Spleen (tissue), 11 donors: Measurements from ENCODE around the gene CTBP1. TPM values are rescaled to one million over a fixed set of nuclear protein-coding genes. Genes with fewer than 3 reads are reported as not detected.

Experiments
- DNase-seq: peaks from one replicate; pipeline ENCODE4 v3.0.0-alpha.2; 2020
- H3K27ac ChIP-seq, 8 donors: fragments of 200-600 bp; sonication (generic) in 7 of 8; 1 replicate in 4 of 8; 2 replicates in 4 of 8; pipeline versions ENCODE4 v1.5.0 to v1.8.0; 2016 to 2021; ENCODE audit warnings: inconsistent platforms in 4 of 8, mild to moderate bottlenecking in 4 of 8, moderate library complexity in 1 of 8
- H3K27me3 ChIP-seq, 7 donors: fragments of 200-600 bp; sonication (generic) in 6 of 7; replicated peaks in 1 of 7; 1 replicate in 4 of 7; 2 replicates in 3 of 7; pipeline versions ENCODE4 v1.5.0 to v1.8.0; 2016 to 2021; ENCODE audit warnings: inconsistent platforms in 3 of 7, mild to moderate bottlenecking in 1 of 7
- H3K36me3 ChIP-seq, 6 donors: fragments of 200-600 bp; sonication (generic) in 5 of 6; 1 replicate in 4 of 6; 2 replicates in 2 of 6; pipeline versions ENCODE4 v1.5.0 to v1.8.0; 2016 to 2021; ENCODE audit warnings: inconsistent platforms in 2 of 6
- H3K4me1 ChIP-seq, 6 donors: fragments of 200-600 bp; sonication (generic) in 5 of 6; 1 replicate in 3 of 6; 2 replicates in 3 of 6; pipeline versions ENCODE4 v1.5.0 to v1.8.0; 2016 to 2021; ENCODE audit warnings: inconsistent platforms in 3 of 6
- H3K4me3 ChIP-seq, 8 donors: fragments of 200-600 bp; sonication (generic) in 7 of 8; 1 replicate in 4 of 8; 2 replicates in 4 of 8; pipeline versions ENCODE4 v1.5.0 to v1.8.0; 2016 to 2021; ENCODE audit warnings: inconsistent platforms in 4 of 8, mild to moderate bottlenecking in 4 of 8, moderate library complexity in 2 of 8
- H3K9me3 ChIP-seq, 8 donors: fragments of 200-600 bp; sonication (generic) in 7 of 8; 1 replicate in 4 of 8; 2 replicates in 4 of 8; pipeline versions ENCODE4 v1.5.0 to v1.8.0; 2016 to 2021; ENCODE audit warnings: inconsistent platforms in 4 of 8
- POLR2A ChIP-seq, 3 donors: fragments of 450-650 bp; IDR thresholded peaks; one replicate each; pipeline ENCODE4 v1.5.1; 2017; ENCODE audit warnings: antibody characterized with exemption in 3 of 3, mild to moderate bottlenecking in 1 of 3
- POLR2AphosphoS5 ChIP-seq, 3 donors: sonication (generic); formaldehyde crosslinking; IDR thresholded peaks; one replicate each; pipeline ENCODE4 v1.5.1; 2017; ENCODE audit warnings: antibody characterized with exemption in 3 of 3
- WGBS, 5 donors: extraction: QIAGEN DNeasy Blood & Tissue Kit in 3 of 5; methylation state at CpG; one replicate each; pipeline versions ENCODE4 v1.1.5 to v1.1.7; 2013 to 2018; 5-methylcytosine and 5-hydroxymethylcytosine counted together
- intact Hi-C: fragments of 100-400 bp; cut with DNase I; formaldehyde crosslinking; loops from one replicate; pipeline ENCODE4 v1.15.0; 2023; ENCODE audit warnings: low total_unique reads
- polyA plus RNA-seq, 3 donors: library from polyadenylated mRNA; stranded (reverse); fragments of 200-250 nt; gene quantifications; one replicate each; pipeline ENCODE4 v1.2.1, GENCODE V29; 2013
- total RNA-seq, 7 donors: library from RNA; depleted of rRNA in 3 of 7; stranded (reverse); fragments of >200 nt in 3 of 7; fragmentation: NEBNext Ultra II Directional in 4 of 7; extraction: Animal tissue kit (Norgen Biotek cat#: 25700) in 4 of 7; gene quantifications; one replicate each; pipeline versions ENCODE4 v1.1.0 to v1.2.1, GENCODE V29; 2016 to 2021
- TF ChIP-seq, protein P1 (sequence below), 11 experiments: fragments of 200-600 bp in 7 of 11; fragments of 450-650 bp in 4 of 11; sonication (generic) in 4 of 11; IDR thresholded peaks in 8 of 11; conservative IDR thresholded peaks in 3 of 11; 1 replicate in 7 of 11; 2 replicates in 4 of 11; pipeline versions ENCODE4 v1.4.0 to v1.8.0; 2016 to 2021; ENCODE audit warnings: antibody characterized with exemption in 11 of 11, inconsistent platforms in 4 of 11, mild to moderate bottlenecking in 1 of 11
- donor health status: healthy with polysubstance abuse.
- donor health status: DM: no; HTN: no; CAD: no; lungs with moderate emphysema.
- donor health status: DM: no; HTN: no; CAD: no.
- donor health status: Bipolar disorder and iron deficiency.
- donor health status: healthy.
- donor health status: DM: no; HTN: no; CAD: no.
- donor health status: DM: yes; HTN: yes; CAD: no.

The CTBP1 gene
- total and polyA plus RNA-seq, 10 donors: 101 to 226 (median 187) TPM

- intact Hi-C loops: loop anchor here (10.0 kb wide), 1 partner anchor 54 kb away; the partner anchor contains the start of gene UVSSA
- 66 to 76% (median 71%) methylated on average over 9 of the region's 9 CpGs for WGBS, 5 donors
Measured at GRCh38 chr4:1291091-1291490, 42.2 kb upstream of the CTBP1 start.

GRCh38 chr4:1290165-1290977 is 41.4 kb upstream of the CTBP1 start:
- Histone ChIP-seq H3K4me3 (peak overlapping the region; percentile 64 to 97 (median 90)), H3K27ac (peak overlapping the region; percentile 84 to 95 (median 90)), H3K9me3 (peaks cover 0 to 8% (median 6%) of the 10 kb centered on the region in 8 donors), H3K4me1 (peaks cover 44 to 64% (median 58%) of the 10 kb centered on the region in 6 donors), H3K36me3 (peaks cover 0 to 18% (median 0%) of the 10 kb centered on the region in 6 donors), H3K27me3 (no peaks in the 10 kb centered on the region)
- 0 to 1% (median 1%) methylated on average over 29 to 47 of the region's 47 CpGs for WGBS, 5 donors
- intact Hi-C loops: loop anchor here (10.0 kb wide), 1 partner anchor 54 kb away; the partner anchor contains the start of gene UVSSA
- DNase-seq: peak; percentile 76
- TF ChIP-seq POLR2A (IDR thresholded peaks at IDR 0.05) (no peak), POLR2AphosphoS5 (IDR thresholded peaks at IDR 0.05) (no peak)
- TF ChIP-seq, protein P1, sequence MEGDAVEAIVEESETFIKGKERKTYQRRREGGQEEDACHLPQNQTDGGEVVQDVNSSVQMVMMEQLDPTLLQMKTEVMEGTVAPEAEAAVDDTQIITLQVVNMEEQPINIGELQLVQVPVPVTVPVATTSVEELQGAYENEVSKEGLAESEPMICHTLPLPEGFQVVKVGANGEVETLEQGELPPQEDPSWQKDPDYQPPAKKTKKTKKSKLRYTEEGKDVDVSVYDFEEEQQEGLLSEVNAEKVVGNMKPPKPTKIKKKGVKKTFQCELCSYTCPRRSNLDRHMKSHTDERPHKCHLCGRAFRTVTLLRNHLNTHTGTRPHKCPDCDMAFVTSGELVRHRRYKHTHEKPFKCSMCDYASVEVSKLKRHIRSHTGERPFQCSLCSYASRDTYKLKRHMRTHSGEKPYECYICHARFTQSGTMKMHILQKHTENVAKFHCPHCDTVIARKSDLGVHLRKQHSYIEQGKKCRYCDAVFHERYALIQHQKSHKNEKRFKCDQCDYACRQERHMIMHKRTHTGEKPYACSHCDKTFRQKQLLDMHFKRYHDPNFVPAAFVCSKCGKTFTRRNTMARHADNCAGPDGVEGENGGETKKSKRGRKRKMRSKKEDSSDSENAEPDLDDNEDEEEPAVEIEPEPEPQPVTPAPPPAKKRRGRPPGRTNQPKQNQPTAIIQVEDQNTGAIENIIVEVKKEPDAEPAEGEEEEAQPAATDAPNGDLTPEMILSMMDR (IDR thresholded peaks at IDR 0.05 in 8 of 11, conservative IDR thresholded peaks at IDR 0.05 in 3 of 11): no peak

More at GRCh38 chr4:1291091-1291490, 42.2 kb upstream of the CTBP1 start:
- H3K36me3 ChIP-seq: peaks cover 0 to 18% (median 0%) of the 10 kb centered on the region in 6 donors
- DNase-seq: peak; percentile 59
- H3K4me1 ChIP-seq: peaks cover 44 to 69% (median 60%) of the 10 kb centered on the region in 6 donors
- peaks cover 0 to 5% (median 4%) of the 10 kb centered on the region in 8 donors for H3K9me3 ChIP-seq
- no peaks in the 10 kb centered on the region for H3K27me3 ChIP-seq
- H3K4me3 ChIP-seq: peak overlapping the region; percentile 64 to 97 (median 90)
- TF ChIP-seq POLR2AphosphoS5 (IDR thresholded peaks at IDR 0.05) (no peak), POLR2A (IDR thresholded peaks at IDR 0.05) (no peak)
- TF ChIP-seq, protein P1 (IDR thresholded peaks at IDR 0.05 in 8 of 11, conservative IDR thresholded peaks at IDR 0.05 in 3 of 11): no peak
- H3K27ac ChIP-seq: peak overlapping the region in 7 of 8 donors; percentile 84 to 95 (median 91)

DNA sequence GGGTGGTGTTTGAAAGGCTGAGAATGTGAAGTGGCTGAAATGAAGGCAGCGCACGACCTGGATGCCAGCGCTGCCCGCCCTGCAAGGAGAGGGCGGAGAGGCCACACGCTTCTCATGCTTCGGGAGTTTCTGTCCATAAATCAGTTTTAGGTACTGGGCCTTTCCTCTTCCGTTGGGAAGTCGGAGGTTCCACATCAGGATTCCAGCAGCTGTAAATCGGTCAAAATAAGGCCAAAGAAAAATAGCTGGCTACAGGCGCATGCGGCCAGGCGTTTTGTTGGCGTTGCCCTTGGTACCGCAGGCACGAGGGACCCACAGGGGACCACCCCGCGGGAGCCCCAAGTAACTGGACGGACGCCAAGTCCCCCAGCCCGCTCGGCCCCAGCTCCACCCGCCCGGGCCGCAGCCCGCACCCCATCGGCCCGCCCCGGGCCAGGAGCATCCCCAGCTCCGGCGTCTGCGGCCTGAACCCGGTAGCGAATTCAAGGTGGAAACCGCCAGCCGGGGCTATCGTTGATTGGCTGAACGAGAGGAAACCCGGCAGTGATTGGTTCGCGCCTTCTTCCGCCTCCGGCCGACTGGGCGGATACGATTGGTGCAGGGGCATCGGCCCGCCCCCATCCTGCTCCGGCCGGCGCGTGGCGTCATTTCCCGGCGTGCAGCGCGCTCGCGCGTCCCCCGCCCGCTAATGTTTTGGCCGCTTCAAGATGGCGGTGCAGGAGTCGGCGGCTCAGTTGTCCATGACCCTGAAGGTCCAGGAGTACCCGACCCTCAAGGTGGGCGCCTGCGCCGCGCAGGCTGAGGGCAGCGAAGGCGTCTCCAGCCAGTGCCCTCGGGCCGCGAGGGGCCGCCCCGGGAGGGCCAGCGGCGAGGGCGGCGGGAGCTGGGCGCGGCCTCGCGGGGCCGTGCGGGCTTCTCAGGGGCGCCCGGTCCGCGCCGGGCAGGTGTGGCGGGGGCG is 40.6 kb upstream of the CTBP1 start, which contains the start of gene MAEA:
MAEA (plus strand) TSS at position 685 of the 958 bp plus-strand sequence; CDS start at position 708, 23 bp downstream.
- peaks cover 0 to 18% (median 0%) of the 10 kb centered on the region in 6 donors for H3K36me3 ChIP-seq
- H3K27me3 ChIP-seq: no peaks in the 10 kb centered on the region
- DNase-seq: peak; percentile 98
- 1 to 11% (median 1%) methylated on average over 10 to 95 of the region's 95 CpGs for WGBS, 5 donors
- peak within 1 kb of the TSS; percentile 64 to 97 (median 90) for H3K4me3 ChIP-seq
- TF ChIP-seq, protein P1 (IDR thresholded peaks at IDR 0.05 in 8 of 11, conservative IDR thresholded peaks at IDR 0.05 in 3 of 11): peak in 2 of 11 experiments; percentile 31 to 37
- TF ChIP-seq POLR2A (IDR thresholded peaks at IDR 0.05): peak in 2 of 3 donors; percentile 77 to 78
- TF ChIP-seq POLR2AphosphoS5 (IDR thresholded peaks at IDR 0.05): peak; percentile 95 to 96 (median 96)
- H3K9me3 ChIP-seq: peaks cover 0 to 8% (median 6%) of the 10 kb centered on the region in 8 donors
- H3K4me1 ChIP-seq: peaks cover 38 to 55% (median 50%) of the 10 kb centered on the region in 6 donors
- H3K27ac ChIP-seq: peak within 1 kb of the TSS; percentile 84 to 95 (median 90)
- intact Hi-C loops: loop anchor here (10.0 kb wide), 1 partner anchor 55 kb away; the partner anchor contains the start of gene UVSSA
